Right forelimb (tissue), 1 donor: ENCODE results near the gene OR10A6.

Experiments
- DNase-seq: peaks from one replicate; pipeline ENCODE4 v3.0.0-alpha.2; 2018

OR10A6 gene, protein sequence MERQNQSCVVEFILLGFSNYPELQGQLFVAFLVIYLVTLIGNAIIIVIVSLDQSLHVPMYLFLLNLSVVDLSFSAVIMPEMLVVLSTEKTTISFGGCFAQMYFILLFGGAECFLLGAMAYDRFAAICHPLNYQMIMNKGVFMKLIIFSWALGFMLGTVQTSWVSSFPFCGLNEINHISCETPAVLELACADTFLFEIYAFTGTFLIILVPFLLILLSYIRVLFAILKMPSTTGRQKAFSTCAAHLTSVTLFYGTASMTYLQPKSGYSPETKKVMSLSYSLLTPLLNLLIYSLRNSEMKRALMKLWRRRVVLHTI

GRCh38 chr11:7931168-7931567, at the start of gene OR10A6:
Gene OR10A6, minus strand, starts transcription at chr11:7931268. Its CDS starts 2,606 bp downstream, at chr11:7928662.
- DNase-seq = no peak

DNA sequence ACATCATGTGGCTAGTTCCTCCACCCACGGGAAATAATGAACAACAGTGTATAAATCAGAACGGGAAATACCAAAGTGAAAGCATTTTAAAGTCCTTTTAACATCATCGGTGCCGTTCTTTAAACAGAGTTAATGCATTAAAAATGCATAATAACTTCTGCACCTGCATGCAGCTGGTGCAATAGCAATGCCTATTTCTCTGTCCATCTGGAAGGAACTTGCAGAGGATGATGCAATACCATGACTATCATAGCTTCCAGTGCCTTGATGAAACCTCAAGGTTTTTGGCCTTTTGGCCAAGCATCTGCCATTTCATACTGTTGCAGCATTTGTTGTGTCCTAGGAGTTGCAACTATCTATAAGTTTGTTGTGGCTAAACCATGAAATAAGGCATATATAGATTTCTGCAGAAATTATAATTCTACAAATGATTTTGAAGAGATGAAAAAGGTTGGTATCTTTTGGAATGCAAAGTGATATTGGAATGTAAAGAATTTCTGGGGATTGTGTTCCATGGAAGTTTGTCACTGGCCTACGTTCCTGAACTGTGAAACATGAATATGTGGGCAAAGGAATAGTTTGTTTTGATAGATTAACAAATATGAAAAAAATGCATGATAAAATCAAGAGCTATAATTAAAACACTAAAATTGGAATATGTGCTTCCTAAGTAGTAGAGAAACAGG, 46.3 kb upstream of the OR10A6 start:
- DNase-seq = no peak

GRCh38 chr11:7974668-7975067, 43.6 kb upstream of the OR10A6 start:
- DNase-seq = no peak

DNA sequence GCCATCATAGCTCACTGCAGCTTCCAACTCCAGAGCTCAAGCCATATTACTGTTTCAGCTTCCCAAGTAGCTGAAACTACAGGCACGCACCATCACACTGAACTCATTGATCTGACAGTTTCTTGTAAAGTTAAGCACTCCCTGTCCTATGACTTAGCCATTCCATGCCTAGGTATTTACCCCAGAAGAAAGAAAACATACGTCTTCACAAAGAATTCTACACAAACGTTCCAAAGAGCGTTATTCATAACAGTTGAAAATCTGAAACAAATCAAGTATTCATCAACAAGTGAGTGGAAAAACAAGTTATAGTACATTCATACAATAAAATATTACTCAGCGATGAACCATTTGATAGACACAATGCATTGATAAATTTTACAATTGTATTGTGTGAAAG, 41.9 kb upstream of the OR10A6 start:
- DNase-seq = no peak

DNA sequence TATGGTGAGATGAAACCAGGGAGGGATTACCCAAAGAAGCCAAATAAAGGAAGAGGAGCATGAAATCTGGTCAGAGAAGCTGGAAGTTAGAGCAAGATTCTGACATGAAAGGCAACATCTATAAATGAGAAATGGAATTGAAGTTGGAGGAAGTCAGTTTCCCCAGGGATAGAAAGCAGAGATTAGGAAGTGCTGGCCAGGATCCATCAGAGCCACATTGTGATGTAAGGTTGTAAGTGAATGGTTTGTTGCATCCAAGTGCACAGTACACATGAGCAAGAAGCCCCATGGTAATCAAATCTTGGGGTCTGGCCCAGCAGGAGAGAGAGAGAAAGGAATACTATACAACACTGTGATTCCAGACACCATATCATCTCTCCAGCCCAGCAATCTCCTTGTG, 40.8 kb upstream of the OR10A6 start:
- DNase-seq = no peak

DNA sequence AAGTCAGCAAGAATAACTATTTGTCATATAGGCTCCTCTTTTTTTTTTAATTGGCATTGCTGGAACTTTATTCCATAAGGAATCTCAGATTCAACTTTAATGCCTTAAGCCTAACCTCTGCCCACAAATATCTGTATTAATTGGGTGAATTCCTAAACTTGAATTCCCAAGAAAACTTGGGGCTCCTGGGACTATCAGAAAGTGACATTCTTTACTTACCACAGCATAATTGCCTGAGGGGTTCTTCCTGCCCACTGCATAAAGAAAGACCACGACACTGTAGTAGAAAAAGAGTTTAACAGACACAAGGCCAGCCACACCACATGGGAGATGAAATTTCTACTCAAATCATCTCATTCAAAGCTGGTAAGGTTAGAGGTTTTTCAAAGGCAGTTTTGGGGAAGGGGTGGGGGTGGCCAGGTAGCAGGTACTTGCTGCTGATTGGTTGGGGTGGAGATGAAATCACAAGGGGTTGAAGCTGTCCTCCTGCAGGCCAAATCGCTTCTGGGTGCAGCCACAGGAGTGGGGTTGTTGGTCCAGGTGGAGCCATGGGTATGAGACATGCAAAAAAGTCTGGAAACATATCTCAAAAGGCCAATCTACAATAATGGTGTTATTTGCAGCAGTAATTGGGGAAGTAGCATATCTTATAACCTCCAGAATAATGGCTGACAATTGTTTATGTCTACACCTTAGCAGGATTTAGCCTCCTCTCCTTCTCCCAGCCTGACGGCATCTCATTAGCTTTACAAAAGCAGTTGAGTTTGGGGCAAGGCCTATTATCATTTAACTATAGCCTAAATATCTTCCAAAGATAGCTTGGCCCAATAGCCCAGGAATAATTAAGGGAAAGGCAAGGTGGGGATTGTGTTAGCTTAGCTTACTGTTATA, 38.9 kb upstream of the OR10A6 start:
- DNase-seq = no peak

GRCh38 chr11:7968686-7969085, 37.6 kb upstream of the OR10A6 start:
- DNase-seq = no peak

DNA sequence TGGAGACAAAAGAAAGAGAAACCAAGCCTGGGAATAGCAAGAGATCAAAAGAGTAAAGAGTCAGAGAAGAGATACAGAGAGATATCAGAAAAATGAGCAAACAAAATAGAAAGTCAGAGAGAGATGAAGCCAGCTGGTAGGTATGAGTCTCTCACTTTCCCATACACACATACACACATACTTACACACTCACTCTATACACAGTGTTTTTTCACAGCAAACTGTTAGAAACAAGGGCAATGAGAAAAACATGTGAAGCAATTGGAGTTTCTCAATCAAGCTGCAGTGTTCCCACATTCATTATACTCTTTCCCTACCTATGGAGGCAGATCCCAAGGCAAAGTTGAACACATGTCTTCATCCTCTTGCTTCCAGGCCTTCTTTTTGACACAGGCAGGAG, 36.8 kb upstream of the OR10A6 start:
- DNase-seq = no peak

- DNase-seq = no peak
These were observed 36.0 kb upstream of the OR10A6 start for GRCh38 chr11:7967097-7967496.

DNA sequence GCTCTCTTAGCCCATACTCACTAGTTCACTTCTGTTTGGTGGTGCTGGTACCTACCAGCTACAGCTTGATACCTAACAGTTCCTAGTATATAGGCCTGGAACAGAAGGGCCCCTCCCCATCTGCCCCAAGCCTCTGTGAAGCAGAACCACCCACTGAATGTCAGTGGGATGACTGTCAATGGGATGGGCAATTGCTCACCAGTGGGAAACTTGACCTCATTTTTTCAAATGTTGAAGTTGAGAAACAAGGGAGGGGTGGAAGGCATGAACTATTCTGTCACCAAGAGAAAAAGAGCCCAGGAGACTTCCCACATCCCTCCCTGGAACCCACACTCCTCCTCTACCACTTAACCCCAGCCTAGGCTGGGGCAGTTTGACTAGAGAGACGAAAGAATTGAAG, 34.3 kb upstream of the OR10A6 start, which contains the start of gene NLRP10:
NLRP10 (minus strand) TSS at position 62 of the 400 bp plus-strand sequence. CDS start 1,952 bp downstream, outside the sequence.
- DNase-seq = no peak

- DNase-seq = no peak
These were observed 33.8 kb upstream of the OR10A6 start for GRCh38 chr11:7964873-7965272.

DNA sequence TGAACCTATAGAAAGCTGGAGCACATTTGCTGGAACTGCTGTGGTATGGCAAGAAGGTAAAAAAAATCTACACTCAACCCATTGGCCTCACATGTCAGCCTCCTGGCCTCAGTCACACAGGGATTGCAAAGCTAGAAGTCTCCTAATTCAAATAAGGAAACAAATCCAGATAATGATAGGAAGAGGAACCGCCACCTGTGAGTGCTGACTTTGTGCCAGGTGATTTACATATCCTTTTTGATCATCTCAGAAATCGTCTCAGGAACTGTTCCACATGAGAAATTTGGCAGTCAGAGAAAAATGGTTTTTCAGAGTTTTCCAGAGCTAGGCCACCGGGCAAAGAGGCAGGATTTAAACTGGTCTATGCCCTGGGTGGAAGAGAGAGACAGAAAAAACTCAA, 33.2 kb upstream of the OR10A6 start:
- no peak for DNase-seq

DNA sequence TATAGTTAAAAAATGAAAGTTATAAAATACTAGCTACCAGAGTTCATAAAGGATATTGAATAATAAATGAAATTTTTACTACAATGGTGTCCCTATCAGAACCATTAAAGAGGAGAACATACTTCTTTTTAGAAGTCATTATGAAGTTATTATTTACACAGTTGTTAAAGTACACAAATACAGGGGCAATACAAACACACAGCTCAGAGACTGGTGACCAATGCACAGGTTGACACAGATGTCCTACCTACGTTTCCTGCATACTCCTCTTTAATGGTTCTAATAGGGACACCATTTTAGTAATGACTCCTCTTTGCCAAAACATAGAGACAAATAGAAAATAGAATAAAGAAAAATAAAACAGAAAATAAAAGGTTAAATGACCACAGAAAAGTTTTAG, 24.1 kb upstream of the OR10A6 start:
- DNase-seq = no peak

DNA sequence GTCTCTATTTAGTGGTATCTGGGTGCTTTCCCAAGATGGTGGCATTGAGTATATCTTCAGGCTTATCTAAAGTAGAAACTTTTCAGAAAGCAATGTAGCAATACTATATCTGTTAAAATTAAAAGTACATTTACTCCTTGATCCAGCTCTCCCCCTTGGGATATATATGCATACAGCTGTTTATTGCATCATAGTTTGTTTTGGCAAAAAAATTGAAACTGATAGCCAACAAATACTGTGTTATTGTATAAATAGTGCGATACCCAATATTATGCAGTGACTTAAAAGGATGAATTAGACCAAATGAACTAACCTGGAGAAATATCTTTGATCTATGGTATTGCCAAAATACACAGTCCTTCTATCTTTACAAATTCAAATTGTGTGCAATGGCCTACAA, 18.9 kb upstream of the OR10A6 start:
- no peak for DNase-seq

DNA sequence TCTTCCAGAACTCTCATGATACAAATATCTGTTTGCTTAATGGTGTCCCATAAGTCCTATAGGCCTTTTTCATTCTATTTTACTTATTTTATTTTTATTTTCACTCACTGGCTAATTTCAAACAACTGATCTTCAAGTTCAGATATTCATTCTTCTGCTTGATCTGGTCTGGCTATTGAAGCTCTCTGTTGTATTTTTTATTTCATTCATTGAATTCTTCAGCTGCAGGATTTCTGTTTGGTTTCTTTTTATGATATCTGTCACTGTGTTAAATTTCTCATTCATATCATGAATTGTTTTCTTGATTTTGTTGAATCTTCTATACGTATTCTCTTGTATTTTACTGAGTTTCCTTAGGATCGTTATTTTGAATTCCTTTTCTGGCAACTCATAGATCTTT, 13.1 kb upstream of the OR10A6 start:
- DNase-seq = no peak

DNA sequence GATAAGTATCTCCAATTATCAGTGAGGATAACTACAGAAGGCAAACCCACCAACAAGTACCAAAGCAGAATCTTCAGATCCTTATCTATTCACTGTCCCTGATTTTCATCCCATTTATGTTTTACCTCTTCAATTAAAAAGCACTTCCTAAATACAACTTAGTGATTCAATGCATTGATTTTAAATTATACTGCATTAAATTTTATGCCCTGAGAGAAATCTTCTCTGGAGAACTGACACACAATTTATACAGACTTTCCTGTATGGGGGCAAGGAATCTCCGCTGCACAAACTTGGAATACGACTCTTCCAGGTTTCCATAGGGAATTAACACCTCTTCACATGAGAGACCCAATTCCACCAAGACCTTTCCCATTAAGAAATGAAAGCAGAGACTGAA, 10.5 kb upstream of the OR10A6 start, which contains the start of gene OR10A3:
OR10A3 (minus strand) TSS at position 101 of the 400 bp plus-strand sequence. CDS start 2,188 bp downstream, outside the sequence.
- no peak for DNase-seq

DNA sequence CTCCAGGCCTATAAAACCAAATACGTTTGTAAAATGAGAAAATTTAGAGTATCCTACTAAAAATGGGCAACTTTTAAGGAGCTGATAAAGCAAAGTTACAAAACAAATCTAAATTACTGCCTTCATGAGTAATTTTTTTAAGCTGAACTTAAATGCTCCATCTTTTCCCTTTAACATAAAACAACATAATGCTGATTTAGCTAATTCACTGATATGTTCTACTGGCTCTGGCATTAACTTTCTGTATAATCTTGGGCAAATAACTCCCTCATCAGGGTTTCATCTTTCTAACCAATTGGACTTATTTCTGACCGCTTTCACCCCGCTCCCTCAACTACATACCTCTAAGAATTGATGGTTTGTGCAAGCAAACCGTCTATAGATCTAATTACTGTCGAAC, 10.1 kb upstream of the OR10A6 start:
- no peak for DNase-seq

- DNase-seq = no peak
These were observed 5.5 kb upstream of the OR10A6 start for GRCh38 chr11:7936615-7937014.

- DNase-seq = no peak
These were observed 3.4 kb downstream of the OR10A6 start for GRCh38 chr11:7927635-7928034.

- DNase-seq = no peak
These were observed 6.5 kb downstream of the OR10A6 start for GRCh38 chr11:7924536-7924935.

DNA sequence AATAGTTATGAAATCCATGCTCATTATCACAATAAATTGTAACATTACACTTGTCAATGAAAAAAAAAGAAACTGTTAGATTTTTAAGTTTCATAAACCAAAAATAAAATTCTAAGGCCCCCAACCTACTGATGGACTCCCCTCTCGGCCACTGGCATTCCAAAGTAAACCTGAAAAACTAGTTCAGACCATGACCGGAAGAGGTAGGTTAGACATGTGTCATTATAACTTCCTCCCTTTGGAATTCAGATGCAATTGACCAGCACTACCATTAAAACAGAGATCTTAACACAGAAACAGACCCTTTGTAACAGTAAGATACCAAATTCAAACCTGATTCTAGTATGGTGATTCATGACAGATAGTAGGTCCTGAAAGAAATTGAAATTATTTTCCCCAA, 12.9 kb downstream of the OR10A6 start:
- DNase-seq = no peak

GRCh38 chr11:7911011-7911410, 20.1 kb downstream of the OR10A6 start:
- DNase-seq = no peak

- no peak for DNase-seq
These were observed 20.7 kb downstream of the OR10A6 start for GRCh38 chr11:7910286-7910788.
